ENCODE measurements around the gene MUC5AC.
A peak's percentile ranks its signal among the peaks of the same experiment; 100 is the strongest.

Gene MUC5AC

GRCh38 chr11:1218788-1219445 lies 61.2 kb downstream of the MUC5AC start:
- no peak for DNase-seq (ENCODE audit: low read depth, low spot score)
- H3K4me3 ChIP-seq (ENCODE audit: low read length): no peak overlapping the region

- H3K4me3 ChIP-seq (ENCODE audit: low read length): no peak overlapping the region
- no peak for DNase-seq (ENCODE audit: low read depth, low spot score)
Measured at GRCh38 chr11:1219446-1219833, 61.7 kb downstream of the MUC5AC start.

GRCh38 chr11:1219834-1220815 lies 62.4 kb downstream of the MUC5AC start:
- no peak for DNase-seq (ENCODE audit: low read depth, low spot score)
- H3K4me3 ChIP-seq (ENCODE audit: low read length): no peak overlapping the region

GRCh38 chr11:1220941-1221721 lies 63.4 kb downstream of the MUC5AC start:
- H3K4me3 ChIP-seq (ENCODE audit: low read length): no peak overlapping the region
- DNase-seq (ENCODE audit: low read depth, low spot score): peak; percentile 16

GRCh38 chr11:1221848-1222311 lies 64.1 kb downstream of the MUC5AC start:
- H3K4me3 ChIP-seq (ENCODE audit: low read length): no peak overlapping the region
- DNase-seq (ENCODE audit: low read depth, low spot score): no peak

- no peak for DNase-seq (ENCODE audit: low read depth, low spot score)
Measured at GRCh38 chr11:1222491-1223345, 65.0 kb downstream of the MUC5AC start, which contains the start of gene MUC5B. Gene MUC5B (plus strand): TSS chr11:1223066. CDS start chr11:1223124, 58 bp downstream.

GRCh38 chr11:1223346-1224110 lies 65.8 kb downstream of the MUC5AC start:
- no peak overlapping the region for H3K4me3 ChIP-seq (ENCODE audit: low read length)

More at GRCh38 chr11:1222491-1223345, 65.0 kb downstream of the MUC5AC start, which contains the start of gene MUC5B:
- no peak within 1 kb of the TSS for H3K4me3 ChIP-seq (ENCODE audit: low read length)

GRCh38 chr11:1224111-1224490 lies 66.3 kb downstream of the MUC5AC start:
- no peak overlapping the region for H3K4me3 ChIP-seq (ENCODE audit: low read length)

More at GRCh38 chr11:1223346-1224110, 65.8 kb downstream of the MUC5AC start:
- DNase-seq (ENCODE audit: low read depth, low spot score): no peak

GRCh38 chr11:1224491-1225385 lies 67.0 kb downstream of the MUC5AC start:
- no peak for DNase-seq (ENCODE audit: low read depth, low spot score)
- H3K4me3 ChIP-seq (ENCODE audit: low read length): no peak overlapping the region

More at GRCh38 chr11:1224111-1224490, 66.3 kb downstream of the MUC5AC start:
- no peak for DNase-seq (ENCODE audit: low read depth, low spot score)

- DNase-seq (ENCODE audit: low read depth, low spot score): no peak
- H3K4me3 ChIP-seq (ENCODE audit: low read length): no peak overlapping the region
Measured at GRCh38 chr11:1225386-1226225, 67.9 kb downstream of the MUC5AC start.

- H3K4me3 ChIP-seq (ENCODE audit: low read length): no peak overlapping the region
- DNase-seq (ENCODE audit: low read depth, low spot score): no peak
Measured at GRCh38 chr11:1226226-1226985, 68.7 kb downstream of the MUC5AC start.

- no peak for DNase-seq (ENCODE audit: low read depth, low spot score)
Measured at GRCh38 chr11:1226986-1227550, 69.3 kb downstream of the MUC5AC start.

GRCh38 chr11:1227551-1228100 lies 69.9 kb downstream of the MUC5AC start:
- H3K4me3 ChIP-seq (ENCODE audit: low read length): no peak overlapping the region
- DNase-seq (ENCODE audit: low read depth, low spot score): no peak

More at GRCh38 chr11:1226986-1227550, 69.3 kb downstream of the MUC5AC start:
- H3K4me3 ChIP-seq (ENCODE audit: low read length): no peak overlapping the region

- DNase-seq (ENCODE audit: low read depth, low spot score): no peak
- no peak overlapping the region for H3K4me3 ChIP-seq (ENCODE audit: low read length)
Measured at GRCh38 chr11:1228101-1228821, 70.5 kb downstream of the MUC5AC start.
